ENCODE measurements around the gene IQSEC1. TPM values are rescaled to one million over a fixed set of nuclear protein-coding genes. Genes with fewer than 3 reads are reported as not detected.

IQSEC1 gene
- total and polyA plus RNA-seq, 2 donors (not counting 1 experiment from before 2014, with no cell fraction given), result 96.7 to 222 TPM

- Histone ChIP-seq H3K27me3 (replicated peaks in 1 of 4; ENCODE audit: control extremely low read depth in 1 of 4, control insufficient read depth in 3 of 4, insufficient read depth in 4 of 4, low read length in 3 of 4) (peaks cover 0 to 3% (median 0%) of the 10 kb centered on the region in 4 experiments), H2AFZ (ENCODE audit: insufficient read depth, low read depth, low read length, poor library complexity, severe bottlenecking) (no peak overlapping the region), H3K9me3 (ENCODE audit: control extremely low read depth in 1 of 3, control insufficient read depth in 2 of 3, insufficient read depth in 1 of 3, low read length in 2 of 3) (peaks cover 0 to 6% (median 0%) of the 10 kb centered on the region in 3 donors), H3K36me3 (replicated peaks in 1 of 2; ENCODE audit: control extremely low read depth in 1 of 2, control insufficient read depth in 1 of 2, extremely low read depth in 1 of 2, insufficient read depth in 2 of 2, low read length in 1 of 2) (no peaks in the 10 kb centered on the region), H3K4me1 (ENCODE audit: control insufficient read depth in 2 of 2, insufficient read depth in 2 of 2, low read length in 2 of 2) (peaks cover 68 to 70% of the 10 kb centered on the region in 2 donors), H3K79me2 (ENCODE audit: control insufficient read depth, insufficient read depth, low read length) (peaks cover 11% of the 10 kb centered on the region), H4K20me1 (ENCODE audit: control insufficient read depth, insufficient read depth, low read length, poor library complexity, severe bottlenecking) (no peaks in the 10 kb centered on the region), H3K27ac (ENCODE audit: low read length in 2 of 2) (peak overlapping the region in 1 of 2 donors; percentile 98), H3K4me2 (replicated peaks; ENCODE audit: low read depth, low read length, poor library complexity, severe bottlenecking) (peak overlapping the region; percentile 70), H3K4me3 (ENCODE audit: control extremely low read depth in 1 of 5, extremely low read depth in 1 of 5, insufficient read depth in 1 of 5, low read depth in 2 of 5, low read length in 4 of 5) (no peak overlapping the region), H3K9ac (ENCODE audit: low read length) (no peak overlapping the region)
- peak overlapping the region; percentile 96 for H3K27ac Mint-ChIP-seq
- H3K4me1 Mint-ChIP-seq, result peaks cover 67% of the 10 kb centered on the region
- DNase-seq (no peak), ATAC-seq (ENCODE audit: low read depth) (no peak)
- H3K9me3 Mint-ChIP-seq (ENCODE audit: insufficient read depth), result no peaks in the 10 kb centered on the region
- CTCF ChIA-PET, result interaction anchor here (1.3 to 5.8 kb wide), 3 partner anchors 20 to 29 kb away, joined by 3 to 64 read pairs (median 6); no protein-coding TSS in a partner anchor
- H3K4me3 Mint-ChIP-seq, result peak overlapping the region; percentile 55
- TF ChIP-seq CTCF (IDR thresholded peaks at IDR 0.05), result no peak
- TF ChIP-seq EZH2 (IDR thresholded peaks at IDR 0.05; ENCODE audit: borderline replicate concordance, insufficient read depth, low read depth, low read length, poor library complexity, severe bottlenecking), result no peak
- intact Hi-C loops (cut with micrococcal nuclease), result loop anchor here (5.0 to 10.0 kb wide), 4 partner anchors 90 to 1835 kb away; partner anchors contain the start of genes CHCHD4 and NR2C2
- WGBS (ENCODE audit: insufficient coverage), result 89% methylated on average over 16 of the region's 16 CpGs
- POLR2A ChIA-PET, result no interaction called here
- no peaks in the 10 kb centered on the region for H3K27me3 Mint-ChIP-seq
Observed at GRCh38 chr3:13112521-13113345, 39.5 kb upstream of the IQSEC1 start.
